ENCODE results near the gene PAH.

Gene PAH

DNA sequence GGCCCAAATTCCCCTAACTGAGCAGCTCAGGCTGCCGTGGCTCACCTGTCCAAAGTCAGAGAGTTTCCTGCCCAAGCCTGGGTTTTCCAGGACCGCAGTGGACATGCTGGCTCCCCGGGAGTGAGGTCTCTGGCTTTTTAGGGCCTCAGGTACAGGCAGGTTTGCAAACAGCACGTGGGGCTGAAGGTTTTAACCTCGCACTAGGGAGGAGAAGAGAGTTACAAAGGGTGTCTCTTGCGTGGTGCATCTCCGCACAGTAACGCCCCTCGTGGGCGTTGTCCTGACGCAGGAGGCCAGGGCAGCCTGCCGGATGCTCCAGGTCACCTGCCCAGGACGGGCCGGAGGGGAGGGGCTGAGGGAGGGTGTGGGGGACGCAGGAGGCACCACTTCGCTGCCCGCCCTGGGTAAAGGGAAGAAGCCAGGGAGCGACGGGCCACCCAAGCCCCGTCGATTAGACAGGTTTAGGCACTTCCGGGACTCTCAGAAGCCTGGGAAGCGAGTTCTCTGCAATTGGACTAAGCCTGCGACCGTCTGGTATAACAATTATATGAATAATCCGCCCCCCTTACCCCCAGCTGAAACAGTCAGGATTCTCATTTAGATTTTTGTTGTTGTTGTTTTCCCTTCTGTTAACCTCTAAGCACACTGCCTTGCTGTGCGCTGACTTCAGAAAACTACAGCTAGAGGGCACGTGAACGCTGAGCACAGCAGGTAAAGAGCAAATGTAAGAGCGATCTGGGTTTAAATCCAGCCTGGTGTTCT is at the start of gene PAH:
Gene PAH (minus strand): TSS at position 219 of the 762 bp plus-strand sequence. CDS start 114 bp downstream, at position 105.
- H3K4me2 ChIP-seq (ENCODE audit: low read depth, low read length, poor library complexity, severe bottlenecking) = no peak within 1 kb of the TSS
- no peak within 1 kb of the TSS for H3K9ac ChIP-seq (ENCODE audit: low read depth, low read length, poor library complexity, severe bottlenecking)
- no peaks in the 10 kb centered on the region for H4K20me1 ChIP-seq (ENCODE audit: insufficient read depth, low read length, poor library complexity, severe bottlenecking)
- no peaks in the 10 kb centered on the region for H3K9me2 ChIP-seq (replicated peaks; ENCODE audit: low read depth, low read length)
- no peaks in the 10 kb centered on the region for H3K27me3 ChIP-seq (ENCODE audit: insufficient read depth, low read length, poor library complexity, severe bottlenecking)
- H2AFZ ChIP-seq (ENCODE audit: low read length) = no peak within 1 kb of the TSS
- H3K4me3 ChIP-seq (ENCODE audit: low read length, poor library complexity, severe bottlenecking) = no peak within 1 kb of the TSS
- no peaks in the 10 kb centered on the region for H3K4me1 ChIP-seq (ENCODE audit: insufficient read depth, low read length, poor library complexity, severe bottlenecking)
- H3F3A ChIP-seq (ENCODE audit: low read depth) = no peaks in the 10 kb centered on the region
- no peaks in the 10 kb centered on the region for H3K79me2 ChIP-seq (ENCODE audit: insufficient read depth, low read length)
- no peaks in the 10 kb centered on the region for H3K36me3 ChIP-seq (ENCODE audit: insufficient read depth, low read length)
- TF ChIP-seq, protein P1, sequence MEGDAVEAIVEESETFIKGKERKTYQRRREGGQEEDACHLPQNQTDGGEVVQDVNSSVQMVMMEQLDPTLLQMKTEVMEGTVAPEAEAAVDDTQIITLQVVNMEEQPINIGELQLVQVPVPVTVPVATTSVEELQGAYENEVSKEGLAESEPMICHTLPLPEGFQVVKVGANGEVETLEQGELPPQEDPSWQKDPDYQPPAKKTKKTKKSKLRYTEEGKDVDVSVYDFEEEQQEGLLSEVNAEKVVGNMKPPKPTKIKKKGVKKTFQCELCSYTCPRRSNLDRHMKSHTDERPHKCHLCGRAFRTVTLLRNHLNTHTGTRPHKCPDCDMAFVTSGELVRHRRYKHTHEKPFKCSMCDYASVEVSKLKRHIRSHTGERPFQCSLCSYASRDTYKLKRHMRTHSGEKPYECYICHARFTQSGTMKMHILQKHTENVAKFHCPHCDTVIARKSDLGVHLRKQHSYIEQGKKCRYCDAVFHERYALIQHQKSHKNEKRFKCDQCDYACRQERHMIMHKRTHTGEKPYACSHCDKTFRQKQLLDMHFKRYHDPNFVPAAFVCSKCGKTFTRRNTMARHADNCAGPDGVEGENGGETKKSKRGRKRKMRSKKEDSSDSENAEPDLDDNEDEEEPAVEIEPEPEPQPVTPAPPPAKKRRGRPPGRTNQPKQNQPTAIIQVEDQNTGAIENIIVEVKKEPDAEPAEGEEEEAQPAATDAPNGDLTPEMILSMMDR (conservative IDR thresholded peaks at IDR 0.05; ENCODE audit: low read length) = no peak
- no peak for TF ChIP-seq EZH2phosphoT487 (IDR thresholded peaks at IDR 0.05; ENCODE audit: borderline replicate concordance)
- no peaks in the 10 kb centered on the region for H3K9me3 ChIP-seq (ENCODE audit: insufficient read depth, low read depth, low read length)

DNA sequence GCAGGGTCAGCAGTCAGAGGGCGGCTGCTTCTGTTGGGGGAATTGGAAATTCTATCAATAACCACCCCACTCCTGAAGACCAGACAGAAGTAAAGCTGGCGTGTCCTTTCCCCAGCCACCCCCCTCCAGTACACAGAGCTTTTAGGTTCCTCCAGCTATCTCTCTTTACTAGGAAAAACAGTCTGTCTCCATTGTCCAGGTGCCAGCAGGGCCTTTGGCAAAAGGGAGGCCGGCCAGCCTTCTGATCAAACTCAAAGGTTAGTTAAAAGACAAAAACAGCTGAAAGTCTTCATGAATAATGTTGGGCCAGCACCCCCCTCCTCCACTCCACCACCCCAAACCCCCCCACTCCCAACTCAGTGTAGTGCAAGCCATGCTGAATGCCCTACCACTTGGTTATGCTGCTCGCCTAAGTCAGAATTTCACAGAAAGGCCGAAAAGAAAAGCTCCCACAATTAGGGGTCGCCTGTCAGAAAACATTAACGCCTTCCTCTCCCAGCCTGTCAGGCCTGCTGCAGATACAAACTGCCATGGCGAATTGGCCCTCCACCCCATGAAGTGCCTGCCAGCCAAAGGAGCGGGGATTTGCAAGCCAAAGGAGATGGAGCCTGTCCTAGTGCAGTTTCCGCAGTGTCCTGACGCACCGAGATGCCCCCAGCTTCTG is 49.3 kb upstream of the PAH start:
- H3K79me2 ChIP-seq (ENCODE audit: insufficient read depth, low read length) = no peaks in the 10 kb centered on the region
- no peaks in the 10 kb centered on the region for H4K20me1 ChIP-seq (ENCODE audit: insufficient read depth, low read length, poor library complexity, severe bottlenecking)
- H3K9ac ChIP-seq (ENCODE audit: low read depth, low read length, poor library complexity, severe bottlenecking) = no peak overlapping the region
- H2AFZ ChIP-seq (ENCODE audit: low read length) = no peak overlapping the region
- no peaks in the 10 kb centered on the region for H3K36me3 ChIP-seq (ENCODE audit: insufficient read depth, low read length)
- H3K9me3 ChIP-seq (ENCODE audit: insufficient read depth, low read depth, low read length) = no peaks in the 10 kb centered on the region
- TF ChIP-seq, protein P1 (conservative IDR thresholded peaks at IDR 0.05; ENCODE audit: low read length) = no peak
- TF ChIP-seq EZH2phosphoT487 (IDR thresholded peaks at IDR 0.05; ENCODE audit: borderline replicate concordance) = no peak
- H3K4me1 ChIP-seq (ENCODE audit: insufficient read depth, low read length, poor library complexity, severe bottlenecking) = no peaks in the 10 kb centered on the region
- H3F3A ChIP-seq (ENCODE audit: low read depth) = no peaks in the 10 kb centered on the region
- no peaks in the 10 kb centered on the region for H3K9me2 ChIP-seq (replicated peaks; ENCODE audit: low read depth, low read length)
- H3K4me3 ChIP-seq (ENCODE audit: low read length, poor library complexity, severe bottlenecking) = no peak overlapping the region
- H3K27me3 ChIP-seq (ENCODE audit: insufficient read depth, low read length, poor library complexity, severe bottlenecking) = no peaks in the 10 kb centered on the region
- no peak overlapping the region for H3K4me2 ChIP-seq (ENCODE audit: low read depth, low read length, poor library complexity, severe bottlenecking)

DNA sequence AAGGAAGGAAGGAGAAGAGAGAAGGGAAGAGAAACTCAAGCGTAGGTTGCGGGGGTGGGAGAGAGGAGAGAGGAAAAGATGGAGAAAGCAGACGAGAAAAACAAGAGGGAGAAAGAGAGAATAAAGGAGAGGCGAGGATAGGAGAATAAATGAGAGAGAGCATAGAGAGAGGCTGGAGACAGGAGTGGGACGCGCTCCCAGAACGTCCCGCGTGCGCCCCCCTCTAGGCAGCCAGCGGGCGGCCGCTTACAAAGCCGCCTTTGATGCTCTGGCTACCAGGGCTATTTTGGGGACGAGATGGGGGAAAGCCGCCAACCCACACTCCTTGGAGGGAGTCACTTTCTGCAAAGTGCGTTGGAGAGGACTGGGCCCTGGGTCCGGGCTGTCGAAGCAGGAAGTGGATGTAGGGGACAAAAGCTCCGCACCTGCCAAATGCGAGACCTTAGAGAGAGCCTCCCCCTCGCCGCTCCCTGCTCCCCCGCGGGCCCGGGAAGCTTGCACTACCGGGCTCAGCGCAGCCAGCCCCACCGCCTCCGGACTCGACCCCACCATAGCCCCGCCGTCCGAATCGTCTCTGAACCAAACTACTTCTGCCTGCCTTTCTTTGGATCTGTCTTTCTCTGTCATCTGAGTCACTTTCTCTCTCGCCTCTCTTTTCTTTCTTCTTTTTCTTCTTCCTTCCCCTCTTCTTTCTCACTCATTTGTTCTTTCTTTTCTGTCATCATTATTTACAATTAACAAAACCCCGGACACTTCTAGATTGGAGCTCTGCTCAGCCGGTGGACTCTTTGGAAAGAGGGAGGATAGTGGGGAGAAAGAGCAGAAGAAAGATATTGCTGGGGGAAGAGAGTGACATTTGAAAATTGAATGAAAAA is 48.5 kb upstream of the PAH start:
- Histone ChIP-seq H3K4me2 (ENCODE audit: low read depth, low read length, poor library complexity, severe bottlenecking) (no peak overlapping the region), H3K9me3 (ENCODE audit: insufficient read depth, low read depth, low read length) (no peaks in the 10 kb centered on the region)

More for the DNA sequence above, 48.5 kb upstream of the PAH start:
- no peak overlapping the region for H3K9ac ChIP-seq (ENCODE audit: low read depth, low read length, poor library complexity, severe bottlenecking)
- no peaks in the 10 kb centered on the region for H3K79me2 ChIP-seq (ENCODE audit: insufficient read depth, low read length)
- H3K4me3 ChIP-seq (ENCODE audit: low read length, poor library complexity, severe bottlenecking) = no peak overlapping the region
- H2AFZ ChIP-seq (ENCODE audit: low read length) = no peak overlapping the region
- no peaks in the 10 kb centered on the region for H4K20me1 ChIP-seq (ENCODE audit: insufficient read depth, low read length, poor library complexity, severe bottlenecking)
- no peaks in the 10 kb centered on the region for H3F3A ChIP-seq (ENCODE audit: low read depth)
- no peaks in the 10 kb centered on the region for H3K27me3 ChIP-seq (ENCODE audit: insufficient read depth, low read length, poor library complexity, severe bottlenecking)
- no peaks in the 10 kb centered on the region for H3K9me2 ChIP-seq (replicated peaks; ENCODE audit: low read depth, low read length)
- H3K36me3 ChIP-seq (ENCODE audit: insufficient read depth, low read length) = no peaks in the 10 kb centered on the region
- no peaks in the 10 kb centered on the region for H3K4me1 ChIP-seq (ENCODE audit: insufficient read depth, low read length, poor library complexity, severe bottlenecking)
- no peak for TF ChIP-seq EZH2phosphoT487 (IDR thresholded peaks at IDR 0.05; ENCODE audit: borderline replicate concordance)
- TF ChIP-seq, protein P1 (conservative IDR thresholded peaks at IDR 0.05; ENCODE audit: low read length) = no peak

Data from Loucy (cell line).